Caco-2 (cell line): ENCODE results near the gene HOXD1. TPM values are rescaled to one million over a fixed set of nuclear protein-coding genes. Genes with fewer than 3 reads are reported as not detected.

Source experiments
- BruUV-seq: library from RNA; stranded (reverse); fragments of 400-500 nt; replicated peaks from 2 replicates; lab custom pipeline; 2021; lab: Mats Ljungman, UMichigan
- CTCF ChIA-PET: fragments of 300-600 bp; sonication (Branson Sonifier 250); formaldehyde crosslinking; loops from one replicate; lab custom pipeline; 2022; ENCODE audit warnings: antibody characterized with exemption; lab: Charles Lee
- POLR2A ChIA-PET: fragments of 300-600 bp; sonication (Branson Sonifier 250); formaldehyde crosslinking; loops from one replicate; lab custom pipeline; 2022; ENCODE audit warnings: antibody characterized with exemption; lab: Charles Lee
- DNase-seq, 2 experiments: peaks; one replicate each; pipeline versions ENCODE4 v3.0.0 to v3.0.0-alpha.2; 2020 to 2022
- H3K27me3 ChIP-seq: replicated peaks from 2 replicates; pipeline ENCODE4 v1.6.0; 2011; ENCODE audit warnings: low read length; ENCODE audit not compliant: control insufficient read depth, insufficient read depth
- H3K36me3 ChIP-seq: 2 replicates; pipeline ENCODE4 v1.5.1; 2011; ENCODE audit warnings: low read length; ENCODE audit not compliant: control insufficient read depth, insufficient read depth
- H3K4me1 ChIP-seq: fragments of 250-450 bp; sonication (Bioruptor Pico); 2 replicates; pipeline ENCODE4 v1.5.1; 2020; ENCODE audit warnings: mild to moderate bottlenecking
- H3K4me3 ChIP-seq: 2 replicates; pipeline ENCODE4 v1.5.1; 2011; ENCODE audit warnings: low read depth, mild to moderate bottlenecking, control low read depth, low read length
- H3K9me3 ChIP-seq: fragments of 250-450 bp; sonication (Bioruptor Pico); 2 replicates; pipeline ENCODE4 v1.5.1; 2020; ENCODE audit warnings: mild to moderate bottlenecking, moderate library complexity
- H3K27ac Mint-ChIP-seq: one replicate; pipeline ENCODE4 v1.8.0; 2022; ENCODE audit warnings: mixed read lengths; ENCODE audit not compliant: unreplicated experiment
- H3K27me3 Mint-ChIP-seq: one replicate; pipeline ENCODE4 v1.8.0; 2022; ENCODE audit warnings: mixed read lengths; ENCODE audit not compliant: insufficient read depth, unreplicated experiment
- H3K36me3 Mint-ChIP-seq: one replicate; pipeline ENCODE4 v1.8.0; 2022; ENCODE audit warnings: mild to moderate bottlenecking, mixed read lengths; ENCODE audit not compliant: insufficient read depth, unreplicated experiment
- H3K4me1 Mint-ChIP-seq: one replicate; pipeline ENCODE4 v1.8.0; 2022; ENCODE audit warnings: low read depth, mixed read lengths; ENCODE audit not compliant: unreplicated experiment
- H3K4me3 Mint-ChIP-seq: one replicate; pipeline ENCODE4 v1.8.0; 2022; ENCODE audit warnings: mild to moderate bottlenecking, moderate library complexity, mixed read lengths; ENCODE audit not compliant: unreplicated experiment
- H3K9me3 Mint-ChIP-seq: one replicate; pipeline ENCODE4 v1.8.0; 2022; ENCODE audit warnings: mixed read lengths; ENCODE audit not compliant: unreplicated experiment
- CTCF ChIP-seq, 2 experiments: fragments of 200-600 bp in 1 of 2; IDR thresholded peaks; 1 replicate in 1 of 2; 2 replicates in 1 of 2; pipeline versions ENCODE4 v1.5.1 to v1.8.0; 2011 to 2022; ENCODE audit warnings: antibody characterized with exemption in 1 of 2, control low read depth in 1 of 2, inconsistent platforms in 1 of 2, low read depth in 1 of 2, low read length in 1 of 2, mild to moderate bottlenecking in 1 of 2, moderate library complexity in 1 of 2; ENCODE audit not compliant: insufficient read depth in 1 of 2, severe bottlenecking in 1 of 2, unreplicated experiment in 1 of 2
- intact Hi-C: fragments of 100-400 bp; cut with micrococcal nuclease; formaldehyde crosslinking; loops from one replicate; pipeline ENCODE4 v1.10.0; 2022; ENCODE audit not compliant: unreplicated experiment
- total RNA-seq: library from RNA; stranded (reverse); gene quantifications from 2 replicates; pipeline ENCODE4 v1.2.3, GENCODE V29; 2022

Gene HOXD1
- total RNA-seq, 1 experiment from 2014 or later, result not detected

- TF ChIP-seq CTCF (IDR thresholded peaks at IDR 0.05; ENCODE audit: insufficient read depth in 1 of 2, low read depth in 1 of 2, low read length in 1 of 2, severe bottlenecking in 1 of 2, unreplicated experiment in 1 of 2), result no peak
- Mint-ChIP-seq H3K4me3 (no peak overlapping the region), H3K36me3 (no peaks in the 10 kb centered on the region), H3K4me1 (no peaks in the 10 kb centered on the region), H3K27me3 (peaks cover 10% of the 10 kb centered on the region), H3K27ac (no peak overlapping the region), H3K9me3 (peaks cover 9% of the 10 kb centered on the region)
- ChIA-PET POLR2A (no interaction called here), CTCF (no interaction called here)
- Histone ChIP-seq H3K36me3 (no peaks in the 10 kb centered on the region), H3K4me1 (no peaks in the 10 kb centered on the region), H3K27me3 (no peaks in the 10 kb centered on the region), H3K4me3 (no peak overlapping the region), H3K9me3 (no peaks in the 10 kb centered on the region)
- intact Hi-C loops, result no loop called here
- no TSS peak for BruUV-seq
- DNase-seq, result no peak
Measured at GRCh38 chr2:176164201-176164600, 24.3 kb upstream of the HOXD1 start.

DNA sequence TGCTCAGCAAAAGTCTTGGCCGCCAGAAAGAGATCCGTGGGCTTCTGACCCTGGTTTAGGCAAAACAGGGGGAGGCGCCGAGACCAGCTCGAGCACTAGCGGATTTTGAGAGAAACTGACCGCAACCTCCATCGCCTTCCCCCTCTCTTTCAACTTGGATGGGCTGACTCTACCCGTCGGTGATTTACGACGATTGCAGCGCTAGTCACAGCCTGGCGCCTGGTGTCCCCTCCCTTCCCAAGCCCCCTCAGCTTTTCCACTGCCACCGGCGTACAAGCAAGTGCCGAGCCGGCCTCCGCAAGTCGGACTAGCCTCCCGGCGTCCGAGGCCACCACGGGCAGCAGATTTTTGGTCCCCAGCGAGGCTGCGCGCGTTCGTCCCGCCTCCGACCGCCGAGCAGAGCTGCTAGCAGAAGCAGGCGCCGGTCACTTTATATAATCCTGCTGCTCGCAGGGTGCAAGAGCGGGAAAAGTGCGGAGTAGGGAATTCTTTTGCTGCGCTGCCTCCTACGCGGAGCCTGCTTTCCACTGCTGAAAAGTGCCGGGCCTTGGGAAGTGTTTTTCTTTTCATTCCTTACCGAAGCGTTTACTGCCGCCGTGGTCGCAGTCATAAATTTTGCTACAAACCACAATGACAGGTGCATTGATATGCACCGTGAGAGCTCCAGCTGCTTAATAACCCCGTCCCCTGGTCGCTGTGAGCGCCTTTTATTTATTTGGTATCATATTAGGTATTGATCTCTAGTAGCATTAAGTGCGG, 23.7 kb upstream of the HOXD1 start:
- Mint-ChIP-seq H3K36me3 (no peaks in the 10 kb centered on the region), H3K4me3 (no peak overlapping the region), H3K27ac (no peak overlapping the region), H3K4me1 (no peaks in the 10 kb centered on the region), H3K27me3 (peaks cover 10% of the 10 kb centered on the region), H3K9me3 (peaks cover 9% of the 10 kb centered on the region)
- Histone ChIP-seq H3K4me1 (no peaks in the 10 kb centered on the region), H3K4me3 (no peak overlapping the region), H3K27me3 (no peaks in the 10 kb centered on the region), H3K36me3 (no peaks in the 10 kb centered on the region), H3K9me3 (no peaks in the 10 kb centered on the region)
- TF ChIP-seq CTCF (IDR thresholded peaks at IDR 0.05; ENCODE audit: insufficient read depth in 1 of 2, low read depth in 1 of 2, low read length in 1 of 2, severe bottlenecking in 1 of 2, unreplicated experiment in 1 of 2), result no peak
- ChIA-PET CTCF (no interaction called here), POLR2A (no interaction called here)
- intact Hi-C loops, result no loop called here
- DNase-seq, result no peak
- BruUV-seq, result no TSS peak

- no peak overlapping the region for H3K4me3 ChIP-seq
- ChIA-PET CTCF (no interaction called here), POLR2A (no interaction called here)
- no peaks in the 10 kb centered on the region for H3K9me3 ChIP-seq
- no peaks in the 10 kb centered on the region for H3K4me1 ChIP-seq
- Mint-ChIP-seq H3K27ac (no peak overlapping the region), H3K36me3 (no peaks in the 10 kb centered on the region), H3K9me3 (peaks cover 9% of the 10 kb centered on the region), H3K4me3 (no peak overlapping the region), H3K4me1 (no peaks in the 10 kb centered on the region), H3K27me3 (peaks cover 10% of the 10 kb centered on the region)
- no TSS peak for BruUV-seq
- no peaks in the 10 kb centered on the region for H3K27me3 ChIP-seq
- no peak for TF ChIP-seq CTCF (IDR thresholded peaks at IDR 0.05; ENCODE audit: insufficient read depth in 1 of 2, low read depth in 1 of 2, low read length in 1 of 2, severe bottlenecking in 1 of 2, unreplicated experiment in 1 of 2)
- H3K36me3 ChIP-seq, result no peaks in the 10 kb centered on the region
- intact Hi-C loops, result no loop called here
- no peak for DNase-seq
Measured at GRCh38 chr2:176165370-176166050, 23.0 kb upstream of the HOXD1 start.
